SU-DHL-6 (cell line): ENCODE data around the gene RGS19.

Experiments used
- CTCF ChIP-seq: fragments of 200-600 bp; sonication (generic); IDR thresholded peaks from one replicate; pipeline ENCODE4 v1.5.1; 2017; ENCODE audit warnings: antibody characterized with exemption, mild to moderate bottlenecking, low read length, moderate library complexity; ENCODE audit not compliant: insufficient read depth, poor library complexity, severe bottlenecking
- EZH2phosphoT487 ChIP-seq: fragments of 200-600 bp; sonication (generic), shearing (Covaris generic); conservative IDR thresholded peaks from 2 replicates; pipeline ENCODE4 v1.6.1; 2018; ENCODE audit warnings: mild to moderate bottlenecking, antibody characterized with exemption, low read length, moderate library complexity, mixed read lengths

GRCh38 chr20:64119301-64119680, 40.0 kb upstream of the RGS19 start:
- TF ChIP-seq CTCF (no peak), EZH2phosphoT487 (no peak)
